Stimulated activated naive CD8-positive, alpha-beta T cell treated with anti-CD3 and anti-CD28 coated beads, Interleukin-15, amount 100 ng/mL, for 72 hours (primary cell): ENCODE results near the gene SOD3.

Experiments
- ATAC-seq: fragments of 150-1000 bp; cut with Tn5 transposase; 2 replicates; pipeline ENCODE4 v1.10.0; 2021; ENCODE audit warnings: mild to moderate bottlenecking, moderate library complexity
- DNase-seq, 2 donors: peaks; one replicate each; pipeline ENCODE4 v3.0.0; 2021 to 2022
- H3K27ac Mint-ChIP-seq, 2 donors: one replicate each; pipeline ENCODE4 v1.8.0; 2022; ENCODE audit warnings: mild to moderate bottlenecking in 2 of 2, mixed read lengths in 2 of 2, moderate library complexity in 2 of 2
- H3K27me3 Mint-ChIP-seq: one replicate; pipeline ENCODE4 v1.8.0; 2022; ENCODE audit warnings: mixed read lengths
- H3K4me1 Mint-ChIP-seq: one replicate; pipeline ENCODE4 v1.8.0; 2022; ENCODE audit warnings: mild to moderate bottlenecking, mixed read lengths
- H3K4me3 Mint-ChIP-seq, 2 donors: one replicate each; pipeline ENCODE4 v1.8.0; 2022; ENCODE audit warnings: mild to moderate bottlenecking in 2 of 2, mixed read lengths in 2 of 2, moderate library complexity in 1 of 2
- H3K9me3 Mint-ChIP-seq, 2 donors: one replicate each; pipeline ENCODE4 v1.8.0; 2022; ENCODE audit warnings: mixed read lengths in 2 of 2

SOD3 gene

DNA sequence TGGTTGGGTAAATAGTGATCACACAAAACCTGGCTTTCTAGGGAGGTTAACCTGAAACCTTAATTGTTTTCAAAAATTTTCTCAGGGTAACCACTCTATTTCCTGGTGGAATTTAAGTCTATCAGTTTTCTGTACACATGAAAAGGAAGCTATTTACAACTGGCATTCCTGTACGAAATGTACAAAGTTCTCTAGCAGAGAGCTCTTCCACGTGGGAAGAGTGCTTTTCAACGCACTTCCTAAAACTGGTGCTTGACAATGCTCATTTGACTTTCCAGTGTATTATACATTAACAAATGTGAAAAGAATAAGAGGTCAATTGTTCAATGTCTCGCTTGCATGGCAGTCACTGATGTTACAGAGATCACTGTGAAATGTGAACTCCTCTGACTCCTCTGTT, 2.8 kb upstream of the SOD3 start:
- Mint-ChIP-seq H3K4me1 (no peaks in the 10 kb centered on the region), H3K9me3 (no peaks in the 10 kb centered on the region), H3K27me3 (peaks cover 10% of the 10 kb centered on the region), H3K27ac (no peak overlapping the region), H3K4me3 (no peak overlapping the region)
- DNase-seq (no peak), ATAC-seq (no peak)

DNA sequence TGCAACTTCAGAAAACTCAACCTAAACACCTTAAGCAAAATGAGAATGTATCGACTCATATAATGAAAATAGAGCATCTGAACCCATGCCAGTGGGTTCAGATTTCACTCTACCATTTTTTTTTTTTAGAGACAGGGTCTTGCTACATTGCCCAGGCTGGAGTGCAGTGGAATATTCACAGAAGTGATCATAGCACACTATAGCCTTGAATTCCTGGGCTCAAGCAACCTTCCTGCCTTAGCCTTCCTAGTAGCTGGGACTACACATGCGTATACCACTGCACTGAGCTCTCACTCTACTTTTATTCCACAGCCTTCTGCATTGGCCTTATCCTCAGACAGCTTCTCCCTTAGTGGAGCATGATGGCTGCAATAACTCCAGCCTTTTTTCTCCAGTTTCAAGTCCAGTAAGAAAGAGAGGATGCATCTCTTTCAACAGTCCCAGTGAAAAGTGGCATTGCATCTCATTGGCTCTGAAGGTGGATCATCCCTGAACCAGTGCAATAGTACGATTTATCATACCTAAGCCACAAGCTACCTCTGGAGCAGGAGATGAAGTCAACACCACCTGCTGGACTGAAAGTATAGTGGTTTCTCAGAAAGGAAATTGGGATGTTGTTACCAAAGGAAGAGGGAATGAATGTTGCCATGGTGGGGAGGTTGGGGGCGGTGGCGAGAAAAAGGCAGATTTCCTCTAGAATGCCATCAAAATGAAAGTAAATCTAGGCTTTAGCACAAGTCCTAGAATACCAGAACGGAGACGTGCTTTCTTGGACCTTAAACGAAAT, 2.0 kb upstream of the SOD3 start:
- ATAC-seq (no peak), DNase-seq (no peak)
- no peaks in the 10 kb centered on the region for H3K9me3 Mint-ChIP-seq
- peaks cover 15% of the 10 kb centered on the region for H3K27me3 Mint-ChIP-seq
- H3K4me3 Mint-ChIP-seq, result no peak overlapping the region
- H3K4me1 Mint-ChIP-seq, result no peaks in the 10 kb centered on the region
- H3K27ac Mint-ChIP-seq, result no peak overlapping the region

DNA sequence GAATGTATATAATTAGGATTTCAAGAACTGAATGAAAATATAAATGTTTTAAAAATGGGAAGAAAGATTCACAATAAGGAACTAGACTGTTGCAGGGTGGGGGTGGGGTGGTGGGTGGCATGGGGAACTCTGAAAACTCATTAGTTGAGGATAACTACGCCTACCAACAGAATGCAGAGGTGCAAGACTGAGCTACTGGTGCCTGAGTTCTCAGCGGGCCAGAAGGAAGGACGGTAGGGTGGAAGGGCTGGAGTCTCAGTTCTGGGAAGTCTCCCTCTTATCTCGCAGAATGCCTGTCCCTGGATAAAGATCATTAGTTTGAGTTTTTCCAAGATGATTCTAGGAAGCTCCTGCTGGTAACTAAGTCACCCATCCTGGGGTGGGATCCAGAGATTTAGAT, 1.3 kb upstream of the SOD3 start:
- Mint-ChIP-seq H3K27ac (no peak overlapping the region), H3K4me3 (no peak overlapping the region), H3K4me1 (no peaks in the 10 kb centered on the region), H3K27me3 (peaks cover 22% of the 10 kb centered on the region), H3K9me3 (no peaks in the 10 kb centered on the region)
- no peak for ATAC-seq
- no peak for DNase-seq

DNA sequence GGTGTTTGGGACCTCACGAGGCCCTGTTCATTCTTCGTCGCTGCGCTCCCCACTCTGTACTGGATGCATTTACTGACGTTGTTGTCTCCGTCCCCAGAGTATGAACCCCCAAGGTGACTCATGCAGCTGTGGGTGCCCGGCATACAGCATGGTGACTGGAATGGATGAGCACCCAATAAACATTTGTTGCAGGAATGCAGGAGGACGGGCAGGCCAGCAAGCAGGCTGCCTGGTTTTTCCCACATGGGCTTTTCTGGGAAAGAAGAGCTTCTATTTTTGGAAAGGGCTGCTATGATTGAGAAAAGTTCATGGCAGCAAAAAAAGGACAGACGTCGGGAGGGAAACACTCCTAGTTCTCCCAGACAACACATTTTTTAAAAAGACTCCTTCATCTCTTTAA, 893 bp upstream of the SOD3 start:
- Mint-ChIP-seq H3K27me3 (peaks cover 26% of the 10 kb centered on the region), H3K4me1 (no peaks in the 10 kb centered on the region), H3K4me3 (no peak overlapping the region), H3K27ac (peak overlapping the region in 1 of 2 donors; percentile 62), H3K9me3 (no peaks in the 10 kb centered on the region)
- no peak for DNase-seq
- no peak for ATAC-seq

DNA sequence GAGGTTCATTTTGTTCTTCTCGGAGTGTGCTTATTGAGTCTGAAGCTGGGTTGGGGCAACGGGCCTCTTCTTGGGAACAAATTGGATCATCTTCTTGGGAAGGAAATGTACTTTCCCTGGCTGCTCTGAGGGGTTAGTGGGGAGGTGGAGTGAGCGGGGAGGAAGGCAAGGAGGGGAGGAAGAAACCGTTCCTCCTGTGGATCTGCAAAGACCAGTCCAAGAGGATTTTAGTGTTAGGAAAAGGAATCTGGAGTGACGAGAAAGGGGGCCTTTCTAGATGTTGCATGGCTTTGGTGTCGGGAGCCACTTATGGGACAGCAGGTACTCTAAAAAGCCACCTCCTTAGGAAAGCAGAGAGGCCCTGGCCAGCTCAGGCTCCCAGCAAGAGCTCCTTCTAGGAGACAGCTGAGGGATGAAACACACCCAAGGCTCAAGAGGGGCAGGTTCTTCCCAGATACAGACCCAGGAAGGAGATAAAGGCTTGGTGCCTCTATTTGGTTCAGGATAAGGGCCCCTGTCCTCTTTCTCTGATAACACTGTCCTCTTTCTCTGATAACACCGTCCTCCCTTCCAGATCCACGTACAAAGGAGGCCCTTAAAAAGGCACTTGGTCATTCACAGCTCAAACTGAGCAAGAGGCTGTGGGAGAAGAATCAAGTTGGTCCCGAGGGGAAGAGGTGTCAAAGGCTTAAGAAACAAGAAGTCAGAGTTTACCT, 451 bp downstream of the SOD3 start:
- Mint-ChIP-seq H3K9me3 (no peaks in the 10 kb centered on the region), H3K4me1 (no peaks in the 10 kb centered on the region), H3K27ac (no peak overlapping the region), H3K4me3 (no peak overlapping the region), H3K27me3 (peaks cover 40% of the 10 kb centered on the region)
- no peak for ATAC-seq
- no peak for DNase-seq

DNA sequence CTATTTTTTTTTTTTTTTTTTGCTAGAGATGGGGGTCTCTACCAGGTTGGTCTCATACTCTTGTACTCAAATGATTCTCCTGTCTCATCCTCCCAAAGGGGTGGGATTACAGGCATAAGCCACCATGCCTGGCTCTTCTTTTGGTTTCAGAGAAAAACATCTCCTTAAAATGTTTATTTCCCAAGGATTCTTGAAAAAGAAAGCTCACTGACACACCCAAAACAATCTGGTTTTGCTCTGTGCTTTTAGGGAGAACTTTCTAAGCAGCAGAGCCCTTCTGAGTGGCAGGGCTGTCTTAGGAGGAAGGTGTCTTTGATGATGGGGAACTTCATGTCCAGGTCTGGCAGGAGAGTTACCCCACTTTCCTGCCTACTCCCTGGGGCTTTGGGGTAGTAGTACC, 1.2 kb downstream of the SOD3 start:
- no peak overlapping the region for H3K4me3 Mint-ChIP-seq
- H3K27ac Mint-ChIP-seq, result no peak overlapping the region
- no peak for ATAC-seq
- no peaks in the 10 kb centered on the region for H3K9me3 Mint-ChIP-seq
- DNase-seq, result no peak
- no peaks in the 10 kb centered on the region for H3K4me1 Mint-ChIP-seq
- H3K27me3 Mint-ChIP-seq, result peaks cover 47% of the 10 kb centered on the region

DNA sequence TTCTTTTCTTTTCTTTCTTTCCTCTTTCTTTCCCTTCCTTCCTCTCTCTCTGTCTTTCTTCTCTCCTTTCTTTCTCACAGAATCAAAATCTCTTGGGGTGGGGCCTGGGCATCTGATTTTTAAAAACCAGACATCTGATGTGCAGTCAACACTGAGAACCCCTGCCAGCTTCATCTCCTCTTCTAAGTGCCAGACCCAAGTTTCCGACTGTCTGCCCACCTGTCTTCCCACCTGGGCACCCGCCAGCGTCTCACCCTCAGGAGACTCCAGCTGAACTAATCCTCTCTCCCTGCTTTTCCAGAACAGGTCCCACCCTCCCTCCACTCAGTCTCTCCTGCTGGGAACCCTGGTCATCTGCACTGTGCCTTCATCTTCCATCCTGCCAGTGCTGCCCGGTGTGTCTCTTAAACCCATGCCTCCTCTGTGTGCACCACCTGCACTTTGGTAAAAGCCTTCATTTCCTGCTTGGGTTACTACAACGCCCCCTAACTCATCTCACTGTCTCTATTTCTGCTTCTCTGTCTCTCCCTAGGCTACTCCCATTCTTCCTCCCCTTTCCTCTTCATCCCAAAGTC, 2.8 kb downstream of the SOD3 start:
- Mint-ChIP-seq H3K27me3 (peaks cover 62% of the 10 kb centered on the region), H3K27ac (no peak overlapping the region), H3K9me3 (no peaks in the 10 kb centered on the region), H3K4me1 (no peaks in the 10 kb centered on the region), H3K4me3 (no peak overlapping the region)
- DNase-seq (no peak), ATAC-seq (no peak)

DNA sequence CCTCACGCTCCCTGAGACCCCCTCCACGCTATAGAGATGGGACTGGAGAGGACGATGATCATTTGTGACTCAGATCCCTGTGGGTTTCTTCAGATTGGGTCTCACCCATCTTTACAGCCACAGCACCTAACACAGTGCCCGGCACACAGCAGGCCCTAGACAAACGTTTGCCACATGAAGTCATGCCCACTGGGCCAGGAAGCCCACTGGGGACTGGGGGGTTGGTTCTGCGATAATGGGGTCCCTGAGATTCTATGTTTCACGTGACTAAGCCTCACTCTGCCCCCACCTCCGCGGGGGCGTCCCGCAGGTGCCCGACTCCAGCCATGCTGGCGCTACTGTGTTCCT, 3.8 kb downstream of the SOD3 start:
- Mint-ChIP-seq H3K27me3 (peaks cover 67% of the 10 kb centered on the region), H3K9me3 (no peaks in the 10 kb centered on the region), H3K4me1 (no peaks in the 10 kb centered on the region), H3K27ac (no peak overlapping the region), H3K4me3 (no peak overlapping the region)
- DNase-seq (no peak), ATAC-seq (peak; percentile 19)

DNA sequence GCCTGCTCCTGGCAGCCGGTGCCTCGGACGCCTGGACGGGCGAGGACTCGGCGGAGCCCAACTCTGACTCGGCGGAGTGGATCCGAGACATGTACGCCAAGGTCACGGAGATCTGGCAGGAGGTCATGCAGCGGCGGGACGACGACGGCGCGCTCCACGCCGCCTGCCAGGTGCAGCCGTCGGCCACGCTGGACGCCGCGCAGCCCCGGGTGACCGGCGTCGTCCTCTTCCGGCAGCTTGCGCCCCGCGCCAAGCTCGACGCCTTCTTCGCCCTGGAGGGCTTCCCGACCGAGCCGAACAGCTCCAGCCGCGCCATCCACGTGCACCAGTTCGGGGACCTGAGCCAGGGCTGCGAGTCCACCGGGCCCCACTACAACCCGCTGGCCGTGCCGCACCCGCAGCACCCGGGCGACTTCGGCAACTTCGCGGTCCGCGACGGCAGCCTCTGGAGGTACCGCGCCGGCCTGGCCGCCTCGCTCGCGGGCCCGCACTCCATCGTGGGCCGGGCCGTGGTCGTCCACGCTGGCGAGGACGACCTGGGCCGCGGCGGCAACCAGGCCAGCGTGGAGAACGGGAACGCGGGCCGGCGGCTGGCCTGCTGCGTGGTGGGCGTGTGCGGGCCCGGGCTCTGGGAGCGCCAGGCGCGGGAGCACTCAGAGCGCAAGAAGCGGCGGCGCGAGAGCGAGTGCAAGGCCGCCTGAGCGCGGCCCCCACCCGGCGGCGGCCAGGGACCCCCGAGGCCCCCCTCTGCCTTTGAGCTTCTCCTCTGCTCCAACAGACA, 4.4 kb downstream of the SOD3 start:
- Mint-ChIP-seq H3K4me3 (no peak overlapping the region), H3K27me3 (peaks cover 72% of the 10 kb centered on the region), H3K4me1 (no peaks in the 10 kb centered on the region), H3K27ac (no peak overlapping the region), H3K9me3 (no peaks in the 10 kb centered on the region)
- no peak for DNase-seq
- ATAC-seq, result no peak

DNA sequence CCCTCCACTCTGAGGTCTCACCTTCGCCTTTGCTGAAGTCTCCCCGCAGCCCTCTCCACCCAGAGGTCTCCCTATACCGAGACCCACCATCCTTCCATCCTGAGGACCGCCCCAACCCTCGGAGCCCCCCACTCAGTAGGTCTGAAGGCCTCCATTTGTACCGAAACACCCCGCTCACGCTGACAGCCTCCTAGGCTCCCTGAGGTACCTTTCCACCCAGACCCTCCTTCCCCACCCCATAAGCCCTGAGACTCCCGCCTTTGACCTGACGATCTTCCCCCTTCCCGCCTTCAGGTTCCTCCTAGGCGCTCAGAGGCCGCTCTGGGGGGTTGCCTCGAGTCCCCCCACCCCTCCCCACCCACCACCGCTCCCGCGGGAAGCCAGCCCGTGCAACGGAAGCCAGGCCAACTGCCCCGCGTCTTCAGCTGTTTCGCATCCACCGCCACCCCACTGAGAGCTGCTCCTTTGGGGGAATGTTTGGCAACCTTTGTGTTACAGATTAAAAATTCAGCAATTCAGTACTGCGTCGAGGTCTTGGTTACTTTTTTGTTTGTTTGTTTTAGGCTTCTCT, 5.0 kb downstream of the SOD3 start:
- Mint-ChIP-seq H3K4me1 (no peaks in the 10 kb centered on the region), H3K4me3 (no peak overlapping the region), H3K9me3 (no peaks in the 10 kb centered on the region), H3K27ac (no peak overlapping the region), H3K27me3 (peaks cover 71% of the 10 kb centered on the region)
- ATAC-seq (no peak), DNase-seq (no peak)

DNA sequence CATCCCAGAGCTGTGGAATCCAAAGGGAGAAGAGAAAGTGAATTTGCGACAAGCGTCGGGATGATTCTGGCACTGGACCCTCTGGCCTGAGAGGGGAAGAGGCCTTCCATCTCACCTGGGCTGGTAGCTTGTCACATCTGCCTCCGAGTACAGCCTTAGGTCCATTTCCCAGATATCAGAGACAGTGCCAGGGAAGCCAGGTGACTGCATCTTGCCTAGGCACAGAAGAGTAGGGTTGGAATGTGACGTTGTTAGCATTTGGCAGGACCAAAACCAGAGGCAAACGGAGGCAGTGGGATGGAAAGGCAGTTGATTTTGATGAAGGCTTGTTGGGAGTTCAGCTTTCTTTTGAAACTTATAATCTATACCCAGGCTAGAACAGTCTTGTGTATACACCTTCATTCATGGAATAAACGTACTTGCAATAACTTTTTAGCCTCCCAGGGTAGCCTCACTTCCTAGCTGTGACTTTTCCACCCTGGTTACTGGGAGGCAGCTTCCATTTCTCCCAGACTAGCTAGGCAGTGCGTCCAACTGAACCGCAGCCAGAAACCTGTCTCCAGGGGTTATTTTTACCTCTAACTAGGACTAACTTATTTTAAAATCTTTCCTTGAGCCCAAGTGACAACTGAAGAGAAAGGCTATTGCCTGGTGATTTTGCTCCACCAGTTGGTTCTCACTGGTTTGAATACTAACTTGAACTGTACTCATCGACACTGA, 5.9 kb downstream of the SOD3 start:
- H3K4me1 Mint-ChIP-seq, result no peaks in the 10 kb centered on the region
- H3K27me3 Mint-ChIP-seq, result peaks cover 66% of the 10 kb centered on the region
- no peaks in the 10 kb centered on the region for H3K9me3 Mint-ChIP-seq
- DNase-seq (no peak), ATAC-seq (no peak)
- no peak overlapping the region for H3K27ac Mint-ChIP-seq
- no peak overlapping the region for H3K4me3 Mint-ChIP-seq

DNA sequence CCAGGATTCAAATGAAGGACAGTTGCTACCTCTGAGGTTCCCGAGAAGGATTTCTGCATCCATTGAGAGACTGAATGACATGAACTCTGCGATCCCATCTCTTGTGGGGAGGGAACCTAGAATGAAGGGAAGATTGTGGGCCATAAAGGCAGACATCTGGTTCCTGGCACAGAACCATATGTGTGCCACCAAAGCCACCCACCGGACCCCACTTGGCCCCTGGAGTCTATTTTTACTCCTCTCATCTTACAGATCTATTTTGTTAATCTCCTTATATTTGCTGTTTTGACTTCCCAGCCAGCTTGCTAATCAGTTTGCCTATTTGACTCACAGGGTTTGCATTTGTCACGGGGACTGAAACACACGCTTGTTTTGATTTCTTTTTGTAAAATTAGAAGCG, 7.3 kb downstream of the SOD3 start:
- no peak for DNase-seq
- H3K4me3 Mint-ChIP-seq, result no peak overlapping the region
- peaks cover 66% of the 10 kb centered on the region for H3K27me3 Mint-ChIP-seq
- ATAC-seq, result no peak
- no peaks in the 10 kb centered on the region for H3K9me3 Mint-ChIP-seq
- H3K4me1 Mint-ChIP-seq, result no peaks in the 10 kb centered on the region
- no peak overlapping the region for H3K27ac Mint-ChIP-seq

DNA sequence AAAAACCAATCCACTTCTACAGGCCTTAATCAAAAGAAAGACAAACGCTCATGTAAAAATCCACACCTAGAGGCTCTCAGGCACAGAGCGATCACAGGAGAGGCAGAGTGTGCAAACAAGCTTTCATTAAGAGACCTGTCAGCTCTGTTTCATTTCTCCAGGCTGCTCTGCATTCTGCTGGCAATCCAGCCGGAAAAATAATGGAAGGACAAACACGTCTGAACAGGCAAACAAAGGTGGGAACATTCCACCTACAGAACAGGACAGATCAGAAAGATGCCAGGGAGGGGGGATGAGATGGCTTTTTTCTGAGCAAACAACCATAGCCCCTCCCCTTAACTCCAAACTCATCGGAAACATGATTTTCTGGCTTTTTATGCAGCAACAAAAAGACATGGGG, 9.7 kb downstream of the SOD3 start:
- H3K27me3 Mint-ChIP-seq, result peaks cover 44% of the 10 kb centered on the region
- no peak overlapping the region for H3K27ac Mint-ChIP-seq
- ATAC-seq, result no peak
- H3K4me3 Mint-ChIP-seq, result no peak overlapping the region
- DNase-seq, result no peak
- H3K9me3 Mint-ChIP-seq, result no peaks in the 10 kb centered on the region
- H3K4me1 Mint-ChIP-seq, result no peaks in the 10 kb centered on the region

DNA sequence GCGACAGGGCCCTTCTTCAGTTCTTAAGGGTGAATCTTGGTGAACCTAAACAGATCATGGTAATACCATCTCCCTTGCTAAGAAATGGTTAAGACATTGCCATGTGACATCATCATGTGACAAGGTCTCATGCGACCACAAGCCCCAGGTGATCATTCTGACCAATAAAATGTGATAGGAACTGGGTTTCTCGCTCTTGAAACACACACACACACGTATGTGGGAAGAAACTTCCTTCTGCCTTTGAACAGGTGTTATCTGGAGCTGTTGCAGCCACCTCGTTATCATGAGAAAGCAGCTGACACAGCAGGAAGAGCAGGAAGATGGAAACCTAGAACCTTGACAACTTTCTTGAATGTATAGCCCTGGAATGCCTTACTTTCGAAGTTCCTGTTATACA, 10.2 kb downstream of the SOD3 start:
- H3K4me1 Mint-ChIP-seq, result no peaks in the 10 kb centered on the region
- no peaks in the 10 kb centered on the region for H3K9me3 Mint-ChIP-seq
- DNase-seq (no peak), ATAC-seq (no peak)
- H3K27ac Mint-ChIP-seq, result no peak overlapping the region
- no peak overlapping the region for H3K4me3 Mint-ChIP-seq
- H3K27me3 Mint-ChIP-seq, result peaks cover 39% of the 10 kb centered on the region
